SK-N-SH treated with all-trans-retinoic acid at 6 μM for 48 hours (cell line): ENCODE measurements around the gene HPF1.

Experiments used
- BACH2 ChIP-seq: fragments of 250-450 bp; sonication (Bioruptor Pico); IDR thresholded peaks from 2 replicates; pipeline ENCODE4 v1.9.0; 2021; ENCODE audit warnings: mild to moderate bottlenecking, borderline replicate concordance
- GLIS3 ChIP-seq: fragments of 250-450 bp; sonication (Bioruptor Pico); IDR thresholded peaks from 2 replicates; pipeline ENCODE4 v1.5.0; 2020; ENCODE audit warnings: mild to moderate bottlenecking, moderate library complexity
- ISL1 ChIP-seq: fragments of 250-450 bp; sonication (Bioruptor Pico); IDR thresholded peaks from 2 replicates; pipeline ENCODE4 v2.1.2; 2022; ENCODE audit warnings: mild to moderate bottlenecking, moderate library complexity
- ZFP30 ChIP-seq: fragments of 450-650 bp; formaldehyde crosslinking; IDR thresholded peaks from 2 replicates; pipeline ENCODE4 v1.5.0; 2022; ENCODE audit warnings: mild to moderate bottlenecking, moderate library complexity
- ZNF565 ChIP-seq: fragments of 450-650 bp; formaldehyde crosslinking; conservative IDR thresholded peaks from 2 replicates; pipeline ENCODE4 v1.5.0; 2020; ENCODE audit warnings: low read depth, mild to moderate bottlenecking, moderate library complexity

- TF ChIP-seq ZNF565 = no peak
- TF ChIP-seq BACH2 = no peak
- TF ChIP-seq GLIS3 (CRISPR knock-in tag) = no peak
- no peak for TF ChIP-seq ZFP30
- no peak for TF ChIP-seq ISL1 (CRISPR knock-in tag)
Measured at GRCh38 chr4:169800541-169800940, 42.8 kb upstream of the HPF1 start.
